Heart left ventricle (tissue), 16 donors: ENCODE measurements around the gene CACNA2D1. TPM values are rescaled to one million over a fixed set of nuclear protein-coding genes. Genes with fewer than 3 reads are reported as not detected.
A peak's percentile ranks its signal among the peaks of the same experiment; 100 is the strongest.

ENCODE experiments used
- ATAC-seq, 4 donors: fragments of 200-7000 bp; cut with Tn5 transposase; one replicate each; pipeline ENCODE4 v1.9.1; 2020 to 2022; ENCODE audit warnings: moderate library complexity in 4 of 4, mild to moderate bottlenecking in 3 of 4, moderate number of reproducible peaks in 1 of 4
- DNase-seq, 5 donors: peaks; one replicate each; pipeline ENCODE4 v3.0.0-alpha.2; 2020
- H3K27ac ChIP-seq, 12 donors: fragments of 200-600 bp; sonication (generic) in 4 of 12; one replicate each; pipeline versions ENCODE4 v1.5.0 to v1.8.0; 2016 to 2022; ENCODE audit warnings: mild to moderate bottlenecking in 2 of 12
- H3K27me3 ChIP-seq, 9 donors: fragments of 200-600 bp; sonication (generic) in 2 of 9; one replicate each; pipeline versions ENCODE4 v1.5.1 to v1.8.0; 2016 to 2022; ENCODE audit warnings: mild to moderate bottlenecking in 3 of 9
- H3K36me3 ChIP-seq, 9 donors: fragments of 200-600 bp; sonication (generic) in 2 of 9; one replicate each; pipeline versions ENCODE4 v1.5.0 to v1.8.0; 2018 to 2022; ENCODE audit warnings: mild to moderate bottlenecking in 2 of 9
- H3K4me1 ChIP-seq, 12 donors: fragments of 200-600 bp; sonication (generic) in 4 of 12; one replicate each; pipeline versions ENCODE4 v1.5.0 to v1.8.0; 2016 to 2022; ENCODE audit warnings: mild to moderate bottlenecking in 3 of 12
- H3K4me3 ChIP-seq, 12 donors: fragments of 200-600 bp; sonication (generic) in 4 of 12; one replicate each; pipeline versions ENCODE4 v1.5.0 to v1.8.0; 2017 to 2022; ENCODE audit warnings: mild to moderate bottlenecking in 9 of 12, moderate library complexity in 4 of 12
- H3K9me3 ChIP-seq, 12 donors: fragments of 200-600 bp; sonication (generic) in 4 of 12; one replicate each; pipeline versions ENCODE4 v1.5.0 to v1.8.0; 2016 to 2022; ENCODE audit warnings: mild to moderate bottlenecking in 1 of 12
- POLR2A ChIP-seq, 2 donors: fragments of 450-650 bp; IDR thresholded peaks; one replicate each; pipeline ENCODE4 v1.6.1; 2017; ENCODE audit warnings: antibody characterized with exemption in 2 of 2, mild to moderate bottlenecking in 2 of 2, moderate library complexity in 2 of 2
- WGBS, 4 donors: extraction: QIAGEN DNeasy Blood & Tissue Kit in 2 of 4; methylation state at CpG; one replicate each; pipeline versions ENCODE4 v1.1.5 to v1.1.7; 2013 to 2018; 5-methylcytosine and 5-hydroxymethylcytosine counted together
- intact Hi-C, 10 donors: fragments of 100-400 bp; cut with DNase I; formaldehyde crosslinking; loops; one replicate each; pipeline versions ENCODE4 v1.11.1 to v1.14.2; 2022
- polyA plus RNA-seq, 2 donors: library from polyadenylated mRNA; stranded (reverse); fragments of 200-250 nt; gene quantifications; one replicate each; pipeline ENCODE4 v1.2.3, GENCODE V29; 2013
- total RNA-seq, 9 donors: library from RNA; depleted of rRNA in 2 of 9; stranded (reverse); fragments of >200 nt in 2 of 9; fragmentation: NEBNext Ultra II Directional in 3 of 9; extraction: Animal tissue kit (Norgen Biotek cat#: 25700) in 3 of 9; gene quantifications; one replicate each; pipeline versions ENCODE4 v1.1.0 to v1.2.4, GENCODE V29; 2016 to 2023
- TF ChIP-seq, protein P1 (sequence below), 12 donors: fragments of 200-600 bp; sonication (generic) in 4 of 12; IDR thresholded peaks; one replicate each; pipeline versions ENCODE4 v1.5.0 to v1.8.0; 2018 to 2022; ENCODE audit warnings: antibody characterized with exemption in 12 of 12, mild to moderate bottlenecking in 5 of 12
- donor health status: ischemic (EF 13 %, LVEDD 7.1; RV severe dilation, severe dysfunction).
- donor health status: healthy with polysubstance abuse.
- donor health status: DM: no; HTN: yes; CAD: no.
- donor health status: DM: no; HTN: no; CAD: no.
- donor health status: ischemic (EF 25% LVEDD 6.9; RV normal size, moderate dysfunction).
- donor health status: ischemic (EF 25% LVEDD 5.7; RV mildly dilated, moderate dysfunction).
- donor health status: healthy.
- donor health status: DM: yes; HTN: yes; CAD: no.
- donor health status: ischemic (EF 35%, LVEDD 5.7; RV mildly dilated, moderate dysfunction).
- donor health status: nonischemic (EF 11% LVEDD 7.7; RV severe dilation, severe dysfunction).
- donor health status: DM: yes; HTN: yes; CAD: no.
- donor health status: PGD.
- donor health status: ischemic (EF 29% LVEDD 5.4; RV normal size, mild dysfunction).
- donor health status: nonischemic (EF 23%, LVEDD 6.1; RV moderate dilation, normal function).

Gene CACNA2D1
- total and polyA plus RNA-seq, 11 donors = 13.5 to 122 (median 55.5) TPM

DNA sequence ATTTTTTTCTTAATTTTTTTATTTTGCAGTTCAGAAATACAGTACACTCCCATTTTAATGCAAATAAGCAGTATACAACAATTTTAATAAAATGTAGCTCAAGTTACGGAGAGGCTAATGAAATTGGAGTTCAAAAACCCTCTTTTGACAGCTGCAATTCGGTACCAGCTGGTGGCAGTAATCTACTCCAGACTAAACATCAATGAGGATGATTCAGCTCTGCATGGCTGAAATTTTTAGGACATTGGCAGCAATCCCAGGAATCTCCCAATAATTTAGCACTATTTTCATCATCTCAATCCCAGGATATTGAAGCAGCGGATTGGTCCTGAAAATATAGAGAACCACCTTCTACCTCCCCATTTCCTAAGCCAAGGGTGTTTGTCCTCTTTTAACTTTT is 278.8 kb downstream of the CACNA2D1 start:
- 35 to 45% (median 40%) methylated on average over 3 of the region's 3 CpGs for WGBS, 4 donors
- TF ChIP-seq, protein P1, sequence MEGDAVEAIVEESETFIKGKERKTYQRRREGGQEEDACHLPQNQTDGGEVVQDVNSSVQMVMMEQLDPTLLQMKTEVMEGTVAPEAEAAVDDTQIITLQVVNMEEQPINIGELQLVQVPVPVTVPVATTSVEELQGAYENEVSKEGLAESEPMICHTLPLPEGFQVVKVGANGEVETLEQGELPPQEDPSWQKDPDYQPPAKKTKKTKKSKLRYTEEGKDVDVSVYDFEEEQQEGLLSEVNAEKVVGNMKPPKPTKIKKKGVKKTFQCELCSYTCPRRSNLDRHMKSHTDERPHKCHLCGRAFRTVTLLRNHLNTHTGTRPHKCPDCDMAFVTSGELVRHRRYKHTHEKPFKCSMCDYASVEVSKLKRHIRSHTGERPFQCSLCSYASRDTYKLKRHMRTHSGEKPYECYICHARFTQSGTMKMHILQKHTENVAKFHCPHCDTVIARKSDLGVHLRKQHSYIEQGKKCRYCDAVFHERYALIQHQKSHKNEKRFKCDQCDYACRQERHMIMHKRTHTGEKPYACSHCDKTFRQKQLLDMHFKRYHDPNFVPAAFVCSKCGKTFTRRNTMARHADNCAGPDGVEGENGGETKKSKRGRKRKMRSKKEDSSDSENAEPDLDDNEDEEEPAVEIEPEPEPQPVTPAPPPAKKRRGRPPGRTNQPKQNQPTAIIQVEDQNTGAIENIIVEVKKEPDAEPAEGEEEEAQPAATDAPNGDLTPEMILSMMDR (IDR thresholded peaks at IDR 0.05) = peak in 10 of 12 donors; percentile 3 to 55 (median 34)
- no peak for TF ChIP-seq POLR2A (IDR thresholded peaks at IDR 0.05)
- Histone ChIP-seq H3K4me3 (no peak overlapping the region), H3K36me3 (peaks cover 0 to 5% (median 0%) of the 10 kb centered on the region in 9 donors), H3K9me3 (no peaks in the 10 kb centered on the region), H3K27ac (no peak overlapping the region), H3K27me3 (no peaks in the 10 kb centered on the region), H3K4me1 (peaks cover 0 to 16% (median 7%) of the 10 kb centered on the region in 12 donors)
- DNase-seq (peak in 4 of 5 donors; percentile 15 to 35 (median 26)), ATAC-seq (peak; percentile 45 to 86 (median 68))
- intact Hi-C loops = loop anchor here in 6 of 10 donors (5.0 to 10.0 kb wide), 6 partner anchors 37 to 410 kb away; partner anchors contain the start of gene CACNA2D1 (in 2 of the 6)

- WGBS, 4 donors = 78 to 96% (median 85%) methylated on average over 1 of the region's 1 CpG
- H3K27me3 ChIP-seq = no peaks in the 10 kb centered on the region
- no peak overlapping the region for H3K4me3 ChIP-seq
- no peak overlapping the region for H3K27ac ChIP-seq
- H3K9me3 ChIP-seq = no peaks in the 10 kb centered on the region
- H3K36me3 ChIP-seq = peaks cover 0 to 4% (median 0%) of the 10 kb centered on the region in 9 donors
- DNase-seq = no peak
- intact Hi-C loops = loop anchor here in 6 of 10 donors (5.0 to 10.0 kb wide), 4 partner anchors 38 to 410 kb away; partner anchors contain the start of gene CACNA2D1 (in 1 of the 6)
- peak in 1 of 4 donors; percentile 76 for ATAC-seq
- H3K4me1 ChIP-seq = peaks cover 0 to 16% (median 7%) of the 10 kb centered on the region in 12 donors
- TF ChIP-seq POLR2A (IDR thresholded peaks at IDR 0.05) = no peak
- TF ChIP-seq, protein P1 (IDR thresholded peaks at IDR 0.05) = no peak
These were observed 279.2 kb downstream of the CACNA2D1 start for GRCh38 chr7:82164410-82164809.

GRCh38 chr7:82163586-82163985 is 280.0 kb downstream of the CACNA2D1 start:
- no peaks in the 10 kb centered on the region for H3K36me3 ChIP-seq
- no peak overlapping the region for H3K27ac ChIP-seq
- H3K27me3 ChIP-seq = no peaks in the 10 kb centered on the region
- H3K4me3 ChIP-seq = no peak overlapping the region
- no peak for DNase-seq
- TF ChIP-seq, protein P1 (IDR thresholded peaks at IDR 0.05) = no peak
- TF ChIP-seq POLR2A (IDR thresholded peaks at IDR 0.05) = no peak
- WGBS, 4 donors = 39 to 94% (median 76%) methylated on average over 1 of the region's 1 CpG
- no peaks in the 10 kb centered on the region for H3K9me3 ChIP-seq
- peak in 1 of 4 donors; percentile 22 for ATAC-seq
- peaks cover 0 to 16% (median 7%) of the 10 kb centered on the region in 12 donors for H3K4me1 ChIP-seq
- intact Hi-C loops = loop anchor here in 6 of 10 donors (5.0 to 10.0 kb wide), 4 partner anchors 39 to 411 kb away; partner anchors contain the start of gene CACNA2D1 (in 1 of the 6)

- no peak for ATAC-seq
- intact Hi-C loops = loop anchor here in 6 of 10 donors (5.0 to 10.0 kb wide), 4 partner anchors 40 to 413 kb away; partner anchors contain the start of gene CACNA2D1 (in 1 of the 6)
- H3K9me3 ChIP-seq = no peaks in the 10 kb centered on the region
These were observed 281.3 kb downstream of the CACNA2D1 start for GRCh38 chr7:82162289-82162688.

More at GRCh38 chr7:82162289-82162688, 281.3 kb downstream of the CACNA2D1 start:
- no peak overlapping the region for H3K27ac ChIP-seq
- no peaks in the 10 kb centered on the region for H3K27me3 ChIP-seq
- no peaks in the 10 kb centered on the region for H3K36me3 ChIP-seq
- TF ChIP-seq, protein P1 (IDR thresholded peaks at IDR 0.05) = no peak
- no peak for TF ChIP-seq POLR2A (IDR thresholded peaks at IDR 0.05)
- peaks cover 0 to 16% (median 7%) of the 10 kb centered on the region in 12 donors for H3K4me1 ChIP-seq
- no peak for DNase-seq
- no peak overlapping the region for H3K4me3 ChIP-seq
- WGBS, 4 donors = 52 to 81% (median 68%) methylated on average over 2 of the region's 2 CpGs
